HG03280 (cell line): Measurements from ENCODE around the gene MAPK13.
"Not testable (repeated sequence)": the region's sequence is repeated elsewhere in the genome, so short reads cannot be mapped to it uniquely, and the experiment has no call there.

ENCODE experiments used
- ATAC-seq: cut with Tn5 transposase; IDR thresholded peaks from one replicate; pipeline ENCODE4 v1.9.1; 2021; ENCODE audit warnings: mild to moderate bottlenecking, moderate library complexity; ENCODE audit not compliant: unreplicated experiment

The MAPK13 gene

GRCh38 chr6:36114798-36115408 lies 15.4 kb upstream of the MAPK13 start:
- no peak for ATAC-seq

- ATAC-seq, result no peak
Measured at GRCh38 chr6:36115412-36115811, 14.9 kb upstream of the MAPK13 start.

- ATAC-seq, result no peak
Measured at GRCh38 chr6:36116066-36116864, 14.0 kb upstream of the MAPK13 start.

GRCh38 chr6:36116943-36117342 lies 13.4 kb upstream of the MAPK13 start:
- ATAC-seq, result no peak

DNA sequence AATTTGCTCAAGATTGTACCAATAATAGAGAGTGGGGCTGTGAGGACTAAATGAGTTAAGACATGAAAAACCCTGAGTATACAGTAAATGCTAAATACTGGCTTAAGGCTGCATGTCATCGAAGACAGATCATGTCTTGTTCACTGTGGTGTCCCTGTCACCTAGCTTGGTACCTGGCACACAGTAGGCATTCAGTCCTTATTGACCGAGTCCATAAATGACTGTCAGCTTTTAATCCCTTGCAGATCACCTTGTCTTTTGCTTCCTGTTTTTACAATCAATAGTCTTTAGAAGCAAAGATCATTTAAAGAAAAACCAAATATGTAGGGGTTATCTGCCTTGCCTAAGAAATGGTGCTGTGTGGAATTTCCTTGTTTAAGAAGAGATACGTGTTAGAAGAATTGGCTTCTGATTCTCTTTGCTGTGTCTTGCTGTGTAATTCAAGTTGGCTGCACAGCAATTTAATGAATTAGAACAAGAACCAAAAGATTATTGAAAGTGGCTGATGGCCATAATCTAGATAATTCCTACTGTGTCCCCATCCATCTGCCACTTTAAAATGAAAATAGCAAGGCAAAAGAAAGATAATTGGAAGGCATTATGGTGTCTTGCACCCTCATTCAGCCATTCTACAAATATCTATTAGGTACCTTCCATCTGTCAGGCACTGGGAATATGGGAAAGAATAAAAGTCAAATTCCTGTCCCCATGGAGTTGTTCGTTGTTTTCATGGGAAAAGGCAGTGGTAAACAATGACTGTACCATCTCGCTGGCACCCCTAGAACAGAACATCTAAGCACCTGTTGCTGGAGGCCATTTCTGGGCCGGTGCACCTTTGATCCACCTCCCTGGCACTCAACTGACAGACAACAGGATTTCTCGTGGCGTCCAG lies 12.4 kb upstream of the MAPK13 start:
- ATAC-seq, result no peak

GRCh38 chr6:36118550-36119107 lies 11.7 kb upstream of the MAPK13 start:
- ATAC-seq, result no peak

DNA sequence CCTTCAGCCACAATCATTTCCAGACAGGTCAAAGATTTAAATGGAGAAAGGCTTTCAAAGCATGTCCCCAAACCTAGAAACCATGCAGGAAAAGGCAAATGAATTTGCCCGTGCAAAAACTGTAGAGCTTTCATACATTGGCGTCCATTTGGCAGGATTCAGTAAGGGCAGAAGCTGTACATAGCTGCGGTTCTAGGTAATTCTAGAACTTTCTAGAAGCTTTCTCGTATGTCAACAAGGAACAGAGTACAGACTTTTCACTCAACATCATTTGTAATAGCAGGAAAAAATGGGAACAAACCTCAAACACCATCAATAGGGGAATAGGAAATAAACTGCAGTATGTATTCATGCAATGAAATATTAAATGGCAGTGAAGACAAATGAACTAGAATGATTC lies 11.1 kb upstream of the MAPK13 start:
- no peak for ATAC-seq

- no peak for ATAC-seq
Measured at GRCh38 chr6:36120018-36120417, 10.3 kb upstream of the MAPK13 start.

GRCh38 chr6:36120539-36120938 lies 9.8 kb upstream of the MAPK13 start:
- peak; percentile 43 for ATAC-seq

GRCh38 chr6:36120979-36121786 lies 9.1 kb upstream of the MAPK13 start:
- no peak for ATAC-seq

GRCh38 chr6:36121787-36122494 lies 8.4 kb upstream of the MAPK13 start:
- ATAC-seq, result no peak

DNA sequence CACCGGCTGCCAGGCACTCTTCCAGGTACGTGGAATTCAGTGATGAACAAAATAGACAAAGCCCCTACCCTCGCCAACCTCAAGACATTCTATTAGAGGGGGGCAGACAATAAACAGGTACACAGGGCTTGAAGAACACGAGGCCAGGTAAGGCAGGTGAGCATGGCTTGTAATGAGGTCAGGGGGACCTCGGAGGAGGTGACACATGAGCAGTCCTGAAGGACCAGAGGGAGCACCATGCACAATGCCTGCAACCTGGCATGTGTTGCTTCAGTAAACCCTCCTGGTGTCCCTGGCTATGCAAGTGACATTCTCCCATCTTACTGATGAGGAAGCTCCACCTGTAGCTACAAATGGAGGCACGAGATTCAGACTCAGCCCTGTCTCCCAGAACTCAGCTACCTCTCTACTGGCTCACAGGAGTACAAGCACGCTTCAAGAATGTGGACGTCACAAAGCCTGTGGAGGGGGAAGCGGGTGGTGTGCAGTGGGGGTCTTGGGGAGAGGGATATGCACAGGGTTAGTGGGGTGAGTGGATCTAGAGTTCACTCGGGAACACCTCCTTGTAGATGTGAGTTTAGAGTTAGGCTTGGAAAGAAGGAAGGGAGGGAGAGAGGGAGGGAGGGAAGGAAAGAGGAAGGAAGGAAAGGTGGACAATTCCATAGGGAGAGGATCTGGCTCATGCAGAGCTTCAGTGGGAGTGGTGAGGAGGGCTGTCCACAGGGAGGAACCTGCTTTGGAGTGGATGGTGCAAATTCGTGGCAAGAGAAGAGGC lies 7.6 kb upstream of the MAPK13 start:
- ATAC-seq, result no peak

DNA sequence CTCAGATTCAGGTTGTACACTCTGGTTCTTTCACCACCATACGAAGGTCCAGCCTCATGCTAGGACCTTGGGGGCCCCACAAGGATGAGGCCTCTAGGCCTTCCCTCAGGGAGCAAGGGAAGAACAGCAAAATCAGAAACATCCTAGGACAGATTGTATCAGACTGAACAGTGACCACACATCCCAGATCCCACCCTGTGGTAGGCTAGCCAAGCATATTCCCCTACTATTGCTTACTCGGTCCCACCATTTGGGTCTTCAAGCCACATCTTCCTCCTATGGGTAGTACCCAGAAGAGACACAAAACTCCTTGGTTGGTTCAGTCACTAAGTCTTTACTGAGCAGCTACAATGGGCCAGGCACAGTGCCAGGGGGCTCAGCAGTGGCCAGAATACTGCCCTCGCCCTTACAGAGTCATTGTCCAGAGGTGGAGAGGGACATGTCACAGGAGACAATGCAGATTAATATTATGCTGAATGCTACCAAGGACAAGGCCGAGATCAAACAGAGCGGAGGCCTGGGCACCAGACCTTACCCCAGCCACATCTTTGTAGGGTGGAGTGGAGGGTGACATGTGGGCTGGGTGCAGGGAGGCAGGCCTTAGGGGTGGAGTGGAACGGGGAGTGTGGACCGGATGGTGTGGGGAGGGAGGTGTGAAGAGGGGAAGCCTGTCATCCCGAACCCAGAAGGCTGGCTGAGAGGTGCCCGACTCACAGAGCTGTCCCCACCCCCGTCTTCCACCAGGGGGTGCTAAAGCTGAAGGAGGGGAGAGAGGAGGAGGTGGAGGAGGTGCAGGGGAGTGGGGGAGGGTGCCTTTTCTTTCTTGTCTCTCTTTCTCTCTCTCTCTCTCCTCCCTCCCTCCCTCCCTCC lies 6.8 kb upstream of the MAPK13 start:
- ATAC-seq, result no peak

DNA sequence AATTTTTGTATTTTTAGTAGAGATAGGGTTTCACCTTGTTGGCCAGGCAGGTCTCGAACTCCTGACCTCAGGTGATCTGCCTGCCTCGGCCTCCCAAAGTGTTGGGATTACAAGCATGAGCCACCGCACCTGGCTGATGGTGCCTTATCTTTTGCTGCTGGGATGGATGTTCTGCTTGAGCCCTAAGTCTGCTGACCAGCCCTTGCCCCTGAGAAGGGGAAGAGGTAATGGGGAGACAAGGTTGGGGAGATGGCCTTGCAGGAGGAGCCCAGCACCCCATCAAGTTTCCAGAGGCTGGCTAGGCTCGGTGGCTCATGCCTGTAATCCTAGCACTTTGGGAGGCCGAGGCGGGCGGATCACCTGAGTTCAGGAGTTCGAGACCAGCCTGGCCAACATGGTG lies 6.0 kb upstream of the MAPK13 start:
- not testable (repeated sequence) for ATAC-seq

DNA sequence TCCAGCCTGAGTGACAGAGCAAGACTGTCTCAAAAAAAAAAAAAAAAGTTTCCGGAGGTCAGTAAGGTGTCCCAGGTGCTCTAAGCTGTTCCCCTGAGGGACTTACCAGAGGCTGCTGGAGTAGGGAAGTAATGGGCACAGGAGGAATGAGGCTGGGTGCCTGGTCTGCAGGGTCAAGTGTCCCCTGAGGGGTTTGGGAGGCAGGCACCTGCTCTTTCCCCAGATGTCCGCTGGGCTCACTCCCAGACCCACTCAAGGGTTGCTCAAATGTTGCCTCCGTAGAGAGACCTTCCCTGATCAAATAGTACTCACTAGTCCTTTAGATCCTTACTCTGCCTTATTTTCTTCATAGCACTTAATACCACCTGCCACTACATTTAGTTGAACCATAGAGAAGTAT lies 5.4 kb upstream of the MAPK13 start:
- ATAC-seq, result no peak

DNA sequence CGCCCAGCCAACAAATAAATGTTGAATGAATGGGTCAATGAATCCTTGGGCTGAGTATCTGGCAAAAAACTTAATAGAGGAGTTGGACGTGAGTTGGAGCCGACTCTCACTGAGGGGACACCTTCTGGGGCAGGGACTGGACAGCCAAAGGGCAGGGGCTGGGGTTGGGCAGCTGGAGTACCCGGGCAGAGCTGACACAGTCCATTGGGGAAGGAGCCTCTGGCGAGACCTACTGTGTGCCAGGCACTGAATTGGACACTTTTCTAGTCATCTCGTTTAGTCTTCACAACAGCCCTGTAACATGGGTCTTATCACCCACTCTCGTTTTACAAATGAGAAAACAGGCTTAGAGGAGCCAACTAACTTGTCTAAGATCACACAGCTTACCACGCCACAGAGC lies 4.7 kb upstream of the MAPK13 start:
- no peak for ATAC-seq

DNA sequence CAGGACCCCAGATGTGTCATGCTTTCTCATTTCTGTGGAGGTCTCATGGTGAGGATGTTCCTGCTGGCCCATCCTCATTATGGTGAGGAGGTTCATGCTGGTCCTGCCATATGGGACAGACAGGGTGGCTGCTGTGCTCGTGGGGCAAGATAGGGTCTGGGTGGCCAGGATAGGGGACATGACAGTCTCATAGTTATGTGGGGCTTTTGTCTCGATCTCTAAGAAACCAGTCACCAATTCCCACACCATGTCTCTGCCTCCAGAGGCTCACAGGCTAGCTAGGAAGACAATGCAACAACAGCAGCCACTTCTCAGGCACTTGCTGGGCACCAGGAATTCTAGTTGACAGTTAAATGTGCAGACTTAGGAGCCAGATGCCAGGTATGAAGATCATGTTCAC lies 4.2 kb upstream of the MAPK13 start:
- ATAC-seq, result no peak
